GOT3 (cell line): ENCODE results near the gene MTCH1.

ENCODE experiments used
- DNase-seq: peaks from one replicate; lab custom pipeline; 2025; ENCODE audit warnings: mixed read lengths; lab: John Stamatoyannopoulos, UW

MTCH1 gene

GRCh38 chr6:36926708-36927513 is 59.1 kb downstream of the MTCH1 start:
- DNase-seq, result no peak

GRCh38 chr6:36925809-36926208 is 60.2 kb downstream of the MTCH1 start:
- no peak for DNase-seq

GRCh38 chr6:36924778-36925374 is 61.1 kb downstream of the MTCH1 start:
- no peak for DNase-seq

- no peak for DNase-seq
These were observed 61.9 kb downstream of the MTCH1 start for GRCh38 chr6:36924131-36924530.

GRCh38 chr6:36920546-36920945 is 65.5 kb downstream of the MTCH1 start:
- no peak for DNase-seq

GRCh38 chr6:36920049-36920448 is 65.9 kb downstream of the MTCH1 start:
- no peak for DNase-seq
